ENCODE data around the gene B4GALT6.
A peak's percentile ranks its signal among the peaks of the same experiment; 100 is the strongest.
"Not testable (repeated sequence)": the region's sequence is repeated elsewhere in the genome, so short reads cannot be mapped to it uniquely, and the experiment has no call there.

B4GALT6 gene, protein sequence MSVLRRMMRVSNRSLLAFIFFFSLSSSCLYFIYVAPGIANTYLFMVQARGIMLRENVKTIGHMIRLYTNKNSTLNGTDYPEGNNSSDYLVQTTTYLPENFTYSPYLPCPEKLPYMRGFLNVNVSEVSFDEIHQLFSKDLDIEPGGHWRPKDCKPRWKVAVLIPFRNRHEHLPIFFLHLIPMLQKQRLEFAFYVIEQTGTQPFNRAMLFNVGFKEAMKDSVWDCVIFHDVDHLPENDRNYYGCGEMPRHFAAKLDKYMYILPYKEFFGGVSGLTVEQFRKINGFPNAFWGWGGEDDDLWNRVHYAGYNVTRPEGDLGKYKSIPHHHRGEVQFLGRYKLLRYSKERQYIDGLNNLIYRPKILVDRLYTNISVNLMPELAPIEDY
- total RNA-seq, result 0.08 to 0.61 (median 0.45) reads per million in 4 donors

DNA sequence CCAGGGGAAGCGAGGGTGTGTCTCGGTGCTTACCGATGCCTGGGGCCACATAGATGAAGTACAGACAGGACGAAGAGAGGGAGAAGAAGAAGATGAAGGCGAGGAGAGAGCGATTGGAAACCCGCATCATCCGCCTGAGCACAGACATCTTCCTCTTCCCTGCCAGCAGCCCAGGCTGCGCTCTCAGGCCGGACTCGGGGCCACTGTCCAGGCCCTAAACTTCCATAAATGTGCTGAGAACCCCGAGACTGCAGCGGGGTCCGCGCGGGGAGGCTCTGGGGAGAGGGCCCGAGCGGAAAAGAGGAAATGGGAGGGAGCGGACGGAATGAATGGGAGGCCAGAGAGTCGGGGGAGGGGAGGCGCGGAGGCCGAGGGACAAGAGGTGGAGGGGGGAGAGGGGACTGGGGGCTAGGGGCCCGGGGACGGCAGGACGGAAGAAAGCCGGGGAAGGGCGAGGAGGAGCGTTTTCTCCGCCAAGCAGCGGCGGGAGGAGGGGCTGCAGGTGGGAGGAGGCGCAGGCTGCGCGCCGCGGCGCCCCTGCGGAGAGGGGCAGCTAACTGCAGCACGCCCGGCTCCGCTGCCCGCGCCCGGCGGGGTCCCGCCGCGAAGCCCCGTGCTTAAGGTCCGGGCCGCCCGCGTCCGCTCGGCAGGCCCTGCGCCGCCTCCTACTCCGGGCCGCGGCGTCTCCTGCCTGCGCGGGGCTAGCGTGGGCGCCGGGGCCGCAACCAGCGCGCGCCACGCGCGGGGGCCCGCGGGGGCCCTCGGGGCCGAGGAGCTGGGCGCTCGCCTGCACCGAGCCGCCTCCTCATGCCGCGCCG lies at the start of gene B4GALT6:
B4GALT6 (minus strand) TSS at position 303 of the 818 bp plus-strand sequence; CDS start at position 148, 155 bp downstream.
- DNase-seq, result peak in 2 of 5 donors; percentile 6

DNA sequence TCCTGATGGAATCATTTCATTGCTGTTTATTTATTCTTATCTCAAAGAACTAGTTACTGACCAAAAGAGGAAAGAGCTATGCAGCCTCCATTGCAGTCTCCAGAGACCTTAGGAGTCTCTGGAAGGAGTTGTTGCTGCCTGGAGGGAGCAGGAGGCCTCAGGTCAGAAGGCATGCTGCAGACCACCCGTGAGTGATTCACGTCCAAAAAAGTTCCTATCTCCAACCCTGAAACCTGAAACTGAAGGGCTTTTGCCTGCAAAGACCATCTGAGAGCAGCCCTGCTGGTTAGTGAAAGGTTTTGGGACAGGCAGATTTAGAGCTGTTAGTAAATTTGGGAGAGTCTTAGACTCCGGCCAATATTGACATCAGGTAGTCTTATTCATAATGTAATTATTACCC lies 47.2 kb upstream of the B4GALT6 start:
- DNase-seq, result no peak

DNA sequence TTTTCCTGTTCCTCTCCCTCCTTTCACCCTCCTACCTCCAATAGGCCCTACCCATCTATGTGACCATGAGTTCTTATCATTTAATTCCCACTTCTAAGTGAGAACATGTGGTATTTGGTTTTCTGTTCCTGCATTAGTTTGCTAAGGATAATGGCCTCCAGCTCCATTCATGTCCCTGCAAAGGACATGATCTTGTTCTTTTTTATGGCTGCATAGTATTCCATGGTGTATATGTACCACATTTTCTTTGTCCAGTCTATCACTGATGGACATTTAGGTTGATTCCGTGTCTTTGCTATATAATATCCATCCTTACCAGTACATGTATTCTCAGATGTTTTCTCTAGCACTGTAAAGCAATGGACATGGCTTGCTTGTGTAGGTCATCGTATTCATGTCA lies 44.8 kb upstream of the B4GALT6 start:
- not testable (repeated sequence) for DNase-seq

DNA sequence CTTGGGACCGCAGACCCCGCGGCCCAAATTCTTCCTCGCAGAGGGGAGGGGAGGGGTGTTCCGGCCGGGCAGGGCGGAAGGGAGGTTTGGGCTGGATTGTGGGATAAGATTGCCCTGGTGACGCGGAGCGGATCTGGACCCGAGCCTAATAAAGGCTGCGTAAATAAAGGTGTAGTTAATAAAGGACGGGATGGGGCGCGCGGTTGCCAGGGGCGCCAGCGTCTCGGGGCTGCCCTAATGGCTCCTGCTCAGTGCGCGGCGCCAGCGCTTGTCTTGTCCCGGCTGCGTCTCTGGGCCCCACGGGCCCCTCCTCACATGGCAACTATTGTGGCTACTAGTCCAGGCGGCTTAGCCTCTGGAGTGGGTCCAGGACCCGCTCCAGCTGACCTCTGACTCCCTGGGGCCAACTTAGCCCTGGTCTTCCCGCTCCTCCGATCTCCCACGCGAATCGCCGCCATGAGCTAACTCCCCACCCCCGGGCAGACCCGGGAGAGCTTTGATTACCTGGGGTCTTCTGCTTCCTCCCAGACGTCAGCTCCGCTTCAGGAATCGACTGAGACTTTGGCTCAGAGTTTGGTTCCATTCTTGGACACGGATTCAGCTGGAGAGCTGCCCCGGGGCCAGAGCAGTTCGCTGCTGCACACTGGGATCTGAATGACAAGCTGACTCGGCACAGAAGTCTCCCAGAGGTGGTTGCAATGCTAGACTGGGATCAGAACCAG lies 39.8 kb upstream of the B4GALT6 start:
- DNase-seq, result no peak

DNA sequence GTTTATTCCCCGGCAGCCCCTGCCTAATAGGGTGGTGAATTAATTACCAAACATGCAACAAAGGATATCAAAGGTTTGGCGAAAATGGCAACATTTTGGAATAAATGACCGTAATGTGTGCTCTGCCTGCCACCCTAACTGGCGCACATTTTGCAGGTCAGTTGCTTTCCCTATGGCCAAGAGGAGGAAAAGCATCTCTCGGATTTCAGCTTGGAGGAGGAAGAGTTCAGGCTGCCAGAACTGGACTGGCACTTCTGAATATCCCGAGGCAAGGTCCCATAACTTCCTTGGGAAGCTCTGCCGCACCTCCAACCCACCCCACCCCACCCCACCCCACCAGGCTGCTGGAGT lies 39.2 kb upstream of the B4GALT6 start:
- DNase-seq, result no peak

DNA sequence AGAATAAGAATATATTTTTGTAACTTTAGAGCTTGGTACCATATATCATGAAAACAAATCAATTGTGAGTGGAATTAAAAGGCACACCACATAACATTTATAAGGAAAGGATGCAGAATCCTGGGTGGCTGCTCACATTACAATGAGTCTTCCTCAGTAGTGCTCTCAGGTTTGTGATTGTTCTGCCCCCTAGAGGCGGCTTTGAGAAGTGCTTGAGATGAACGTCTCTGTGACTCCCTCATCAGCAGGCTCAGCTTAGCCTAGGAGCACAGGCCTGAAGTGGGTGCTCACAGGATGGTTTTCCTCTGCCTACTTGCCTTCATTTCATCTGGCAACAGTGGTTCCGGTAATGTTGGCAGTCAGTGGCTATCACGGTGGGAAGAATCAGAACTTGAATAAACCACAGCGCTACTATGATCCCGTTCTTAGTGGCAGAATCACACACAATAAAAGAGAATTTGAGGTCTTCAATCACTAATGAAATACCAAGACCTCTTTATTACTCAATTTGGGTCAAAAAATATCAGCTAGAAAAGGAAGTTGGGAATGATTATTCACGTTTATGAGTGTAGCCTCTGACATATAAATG lies 38.1 kb upstream of the B4GALT6 start:
- DNase-seq, result peak; percentile 23 to 60 (median 36)

DNA sequence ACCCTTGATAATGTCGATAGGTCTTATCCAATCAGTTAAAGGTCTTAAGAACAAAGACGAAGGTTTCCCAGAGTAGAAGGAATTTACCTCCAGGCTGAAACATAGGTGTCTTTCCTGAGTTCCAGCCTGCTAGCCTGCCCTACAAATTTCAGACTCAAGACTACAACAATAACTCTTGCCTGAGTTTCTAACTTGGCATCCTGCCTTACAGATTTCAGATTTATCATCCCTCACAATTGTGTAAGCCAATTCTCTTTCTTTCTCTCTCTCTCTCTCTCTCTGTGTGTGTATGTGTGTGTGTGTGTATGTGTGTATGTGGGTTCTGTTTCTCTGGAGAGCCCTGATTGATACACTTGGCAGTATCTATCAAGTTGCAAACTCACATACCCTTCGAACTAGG lies 37.2 kb upstream of the B4GALT6 start:
- no peak for DNase-seq

DNA sequence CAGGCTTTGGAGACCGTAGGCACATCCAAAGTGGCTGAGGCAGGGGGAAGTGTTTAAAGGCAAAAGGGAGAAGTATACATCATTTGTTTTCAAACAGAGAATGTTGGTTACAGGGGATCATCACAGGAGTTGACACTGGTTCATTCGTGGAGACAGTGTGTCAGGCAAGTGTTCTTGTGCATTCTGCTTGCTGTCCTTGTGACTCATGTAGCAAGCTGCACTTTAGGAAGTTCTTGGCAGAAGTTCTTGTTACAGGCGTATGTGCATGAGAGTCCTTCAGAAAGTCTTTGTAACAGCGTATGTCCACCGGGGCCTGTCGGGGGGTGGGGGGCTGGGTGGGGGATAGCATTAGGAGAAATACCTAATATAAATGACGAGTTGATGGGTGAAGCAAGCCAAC lies 36.5 kb upstream of the B4GALT6 start:
- DNase-seq, result no peak

DNA sequence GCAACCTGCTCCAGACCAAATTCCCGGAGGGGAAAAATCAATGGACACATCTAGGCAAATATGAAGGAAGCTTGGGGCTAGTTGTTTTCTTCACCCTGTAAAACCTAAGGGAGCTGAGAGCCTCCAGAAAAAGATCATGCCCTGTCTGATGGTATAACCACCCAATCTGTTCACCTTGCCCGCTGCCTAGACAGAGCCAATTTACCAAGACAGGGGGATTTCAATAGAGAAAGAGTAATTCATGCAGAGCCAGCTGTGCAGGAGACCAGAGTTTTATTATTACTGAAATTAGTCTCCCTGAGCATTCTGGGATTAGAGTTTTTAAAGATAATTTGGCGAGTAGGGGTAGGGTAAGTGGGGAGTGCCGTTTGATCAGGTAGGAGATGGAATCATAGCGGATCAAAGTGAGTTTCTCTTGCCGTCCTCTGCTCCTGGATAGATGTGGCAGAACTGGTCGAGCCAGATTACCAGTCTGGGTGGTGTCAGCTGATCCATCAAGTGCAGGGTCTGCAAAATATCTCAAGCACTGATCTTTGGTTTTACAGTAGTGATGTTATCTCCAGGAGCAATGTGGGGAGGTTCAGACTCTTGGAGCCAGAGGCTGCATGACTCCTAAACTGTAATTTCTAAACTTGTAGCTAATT lies 35.1 kb upstream of the B4GALT6 start:
- no peak for DNase-seq

DNA sequence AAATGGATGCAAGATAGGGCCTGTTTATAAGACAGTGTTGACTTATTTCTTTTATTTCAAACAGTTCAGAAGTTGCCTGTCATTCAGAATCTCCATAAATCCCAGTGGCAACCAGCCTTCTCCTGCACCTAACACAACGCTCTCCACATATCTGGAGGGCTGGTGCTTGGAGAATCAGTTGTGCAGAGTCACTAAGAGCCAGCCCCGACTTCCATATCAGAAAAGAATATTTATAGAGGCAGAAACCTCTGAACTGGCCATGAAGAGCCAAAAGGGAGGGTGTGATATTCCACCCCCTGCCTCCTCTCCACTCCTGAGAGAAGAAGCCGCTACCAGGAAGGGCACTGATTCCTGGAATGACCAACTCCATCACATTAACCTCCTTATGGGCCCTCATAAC lies 34.0 kb upstream of the B4GALT6 start:
- DNase-seq, result no peak

DNA sequence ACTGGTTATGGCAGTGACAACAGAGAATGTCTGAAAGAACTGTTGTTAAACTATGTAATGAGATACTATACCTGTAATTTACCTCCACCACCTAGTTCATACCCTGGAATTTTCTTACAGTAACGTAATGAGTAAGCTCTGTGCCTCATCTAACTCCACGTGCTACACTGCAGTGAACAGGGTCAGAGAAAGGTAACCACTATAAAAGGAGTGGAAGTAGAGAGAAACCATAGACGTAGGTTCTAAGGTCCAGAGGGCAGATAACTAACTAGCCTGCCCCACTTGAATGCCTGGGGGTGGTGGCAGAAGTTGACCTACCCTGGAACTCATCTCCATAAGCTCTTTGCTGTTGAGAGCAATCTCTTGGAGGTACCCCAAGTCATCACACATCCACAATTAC lies 32.0 kb upstream of the B4GALT6 start:
- DNase-seq, result no peak

DNA sequence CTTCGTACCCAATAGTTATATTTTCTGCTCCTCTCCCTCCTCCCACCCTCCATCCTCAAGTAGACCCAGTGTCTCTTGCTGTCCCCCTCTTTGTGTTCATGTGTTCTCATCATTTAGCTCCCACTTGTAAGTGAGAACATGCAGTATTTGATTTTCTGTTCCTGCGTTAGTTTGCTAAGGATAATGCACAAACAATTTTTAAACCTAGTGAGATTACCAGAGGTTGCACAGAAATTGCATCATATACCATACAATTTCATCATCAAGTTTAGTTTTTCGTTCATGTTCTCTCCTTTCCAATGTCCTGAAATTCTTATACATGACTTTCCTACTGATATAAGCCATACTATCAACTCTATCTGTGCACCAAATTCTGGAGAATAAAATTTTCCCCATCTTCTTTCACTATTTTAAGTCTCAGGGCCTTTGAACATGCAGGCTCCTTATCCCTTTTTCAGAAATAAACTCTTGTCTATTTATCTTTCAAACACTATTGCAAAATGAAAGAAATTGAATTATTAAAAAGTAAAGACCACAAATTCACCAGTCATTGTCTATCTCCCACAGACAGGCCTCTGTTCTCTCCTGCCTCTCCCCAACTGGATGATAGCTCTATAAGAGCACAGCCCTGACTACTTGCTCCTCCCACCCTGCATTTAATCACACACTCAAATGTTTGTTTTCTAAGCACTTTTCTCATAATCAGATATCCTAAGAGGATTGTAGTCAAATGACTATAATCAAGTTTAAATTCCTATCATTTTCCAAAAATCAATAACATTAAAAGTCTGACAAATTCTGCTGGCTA lies 27.2 kb upstream of the B4GALT6 start:
- no peak for DNase-seq

DNA sequence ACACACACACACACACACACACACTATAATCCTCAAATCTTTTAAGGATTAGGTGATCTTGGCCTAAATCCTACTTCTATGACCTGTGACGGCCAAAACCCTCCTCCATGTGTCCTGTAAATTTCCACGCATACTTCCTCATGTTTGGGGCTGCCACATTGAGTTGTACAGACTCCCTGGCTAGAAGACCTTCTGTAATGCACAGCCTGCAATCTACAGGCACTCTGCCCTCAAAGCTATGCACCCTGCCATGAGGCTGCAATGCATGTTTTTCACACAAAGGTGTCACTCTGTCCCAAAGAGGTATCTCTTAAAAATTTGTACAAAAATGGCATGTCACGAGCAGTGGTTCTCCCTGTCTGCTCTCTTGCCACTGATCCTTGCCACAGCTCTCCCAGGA lies 26.4 kb upstream of the B4GALT6 start:
- DNase-seq, result no peak

DNA sequence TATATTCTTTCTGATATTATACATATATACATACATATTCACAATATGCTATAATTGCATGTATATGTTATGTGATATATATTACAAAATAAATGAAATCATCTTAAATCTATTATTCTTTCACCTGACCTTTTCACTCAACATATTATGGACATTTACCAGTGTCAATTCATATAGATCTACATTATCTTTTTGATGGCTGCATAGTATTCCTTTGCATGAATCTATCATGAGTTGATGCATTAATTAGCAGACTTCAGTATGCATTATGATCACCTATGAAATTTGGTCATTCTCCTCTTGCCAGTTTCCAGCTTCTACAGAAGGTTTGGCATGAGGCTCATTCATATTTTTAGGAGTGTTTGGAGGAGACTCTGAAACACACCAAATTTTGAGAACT lies 23.4 kb upstream of the B4GALT6 start:
- no peak for DNase-seq

DNA sequence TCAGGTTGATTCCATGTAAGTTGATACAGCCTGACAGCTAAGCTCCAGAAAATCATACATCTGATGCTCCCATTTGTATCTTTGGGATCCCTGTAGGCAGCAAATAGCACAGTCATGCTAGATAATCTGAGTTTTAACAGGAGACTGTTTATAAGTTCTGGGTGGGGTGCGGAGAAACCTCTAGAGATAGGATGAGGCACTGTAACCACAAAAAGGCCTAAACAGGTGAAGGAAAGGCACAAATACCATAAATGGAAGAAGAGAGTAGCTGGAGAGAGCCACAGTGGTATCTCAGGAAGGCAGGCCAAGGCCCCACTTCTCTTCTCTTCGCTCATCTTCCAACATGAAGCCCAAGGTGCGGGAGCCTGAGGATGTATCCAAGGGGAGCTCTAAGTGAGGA lies 18.1 kb upstream of the B4GALT6 start:
- no peak for DNase-seq

DNA sequence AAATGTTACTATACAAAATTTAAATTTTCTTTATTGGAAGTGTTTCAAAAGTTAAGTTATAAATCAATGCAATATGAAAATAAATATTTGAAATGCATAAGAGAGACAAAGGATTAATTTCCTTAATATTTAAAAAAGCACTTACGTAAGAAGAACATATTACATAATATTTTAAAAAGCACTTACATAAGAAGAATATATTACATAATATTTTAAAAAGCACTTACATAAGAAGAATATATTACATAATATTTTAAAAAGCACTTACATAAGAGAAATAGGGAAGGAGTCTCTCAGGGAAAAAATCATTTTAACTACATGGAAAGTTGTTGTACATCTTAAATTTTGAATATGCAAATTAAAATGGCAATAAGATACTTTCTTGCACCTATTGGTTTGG lies 17.4 kb upstream of the B4GALT6 start:
- no peak for DNase-seq

DNA sequence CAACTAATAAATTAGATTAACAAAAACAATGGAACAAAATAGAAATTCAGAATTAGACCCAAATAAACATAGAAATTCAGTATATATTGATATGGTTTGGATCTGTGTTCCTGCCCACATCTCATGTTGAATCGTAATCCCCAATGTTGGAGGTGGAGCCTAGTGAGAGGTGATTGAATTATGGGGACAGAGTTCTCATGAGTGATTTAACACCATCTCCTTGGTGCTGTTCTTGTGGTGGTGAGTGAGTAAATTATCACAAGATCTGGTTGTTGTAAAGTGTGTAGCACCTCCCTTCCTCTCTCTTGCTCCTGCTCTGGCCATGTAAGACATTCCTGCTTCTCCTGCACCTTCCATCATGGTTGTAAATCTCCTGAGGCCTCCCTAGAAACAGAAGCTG lies 16.6 kb upstream of the B4GALT6 start:
- DNase-seq, result no peak

DNA sequence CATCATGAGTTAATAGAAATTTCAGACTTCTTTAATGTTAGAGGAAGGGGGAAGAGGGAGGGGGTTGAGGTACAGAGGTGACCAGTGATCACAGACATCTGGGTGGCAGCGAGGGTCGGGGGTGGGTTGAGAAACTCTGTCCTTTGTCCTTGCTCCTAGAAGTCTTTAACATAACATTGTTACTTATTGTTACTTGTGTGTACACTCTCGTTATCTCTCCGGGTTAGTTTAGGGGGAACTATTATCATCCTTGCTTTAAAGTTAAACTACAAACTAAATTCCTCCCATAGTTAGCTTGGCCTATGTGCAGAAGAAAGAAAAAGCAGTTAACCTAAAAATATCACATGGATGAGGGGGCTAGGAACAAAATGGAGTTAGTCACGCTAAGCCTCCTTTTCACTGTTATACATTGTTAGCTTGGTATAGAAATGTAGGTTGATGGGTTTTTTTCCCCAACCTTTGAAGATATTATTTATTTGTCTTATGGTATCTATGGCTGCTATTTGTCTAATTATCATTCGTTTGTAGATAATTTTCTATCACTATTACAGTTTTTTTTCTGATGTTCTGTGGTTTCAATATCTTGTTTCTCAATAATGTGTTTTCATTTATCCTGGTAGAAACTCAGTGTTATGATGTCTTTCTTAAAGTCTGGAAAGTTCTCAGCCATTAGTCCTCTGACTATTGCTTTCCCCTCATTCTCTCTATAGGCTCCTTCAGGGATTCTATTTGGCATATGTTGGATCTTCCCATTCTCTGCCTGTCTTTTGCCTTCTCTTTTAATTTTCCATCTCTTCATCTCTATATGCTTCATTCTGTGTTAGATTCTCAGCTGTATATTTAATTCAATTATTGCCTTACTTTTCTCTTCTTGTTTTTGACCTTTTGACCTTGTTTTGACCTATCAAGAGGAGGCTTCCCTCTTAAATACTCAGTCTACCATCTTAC lies 13.2 kb upstream of the B4GALT6 start:
- no peak for DNase-seq

DNA sequence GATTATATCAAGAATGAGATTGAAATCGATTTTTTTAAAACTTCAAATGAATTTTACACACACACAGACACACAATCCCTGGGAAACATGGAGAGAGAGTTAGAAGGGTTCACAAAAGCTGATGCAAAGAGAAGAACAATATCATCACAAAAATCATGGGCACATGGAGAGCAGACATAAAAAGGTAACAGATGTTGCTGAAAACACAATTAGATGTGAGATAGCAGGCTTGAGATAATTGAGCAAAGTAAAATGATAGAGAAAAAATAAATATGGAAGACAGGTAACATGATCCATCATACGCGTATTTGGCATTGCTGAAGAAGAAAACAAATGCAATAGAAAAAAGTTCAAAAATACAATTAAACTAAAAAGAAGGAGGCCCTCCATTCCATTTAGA lies 11.6 kb upstream of the B4GALT6 start:
- DNase-seq, result no peak

DNA sequence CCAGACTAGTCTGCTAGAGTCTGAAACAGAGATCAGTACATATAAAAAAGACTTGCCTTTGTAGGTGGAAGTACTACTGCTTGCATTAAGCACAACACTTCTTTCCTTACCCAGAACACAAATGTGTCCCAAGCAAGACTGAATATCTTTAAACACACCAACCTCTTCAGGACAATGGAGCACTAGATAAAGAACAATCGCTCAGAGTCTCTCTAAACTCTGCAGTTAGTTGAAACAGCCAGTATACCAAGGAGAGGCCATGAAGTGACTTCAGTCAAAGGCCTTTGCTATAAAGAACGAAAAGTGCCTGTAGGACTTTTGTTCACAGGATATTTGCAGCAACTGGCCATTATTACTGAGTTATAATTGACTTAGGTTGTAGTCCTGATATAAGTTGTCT lies 9.9 kb upstream of the B4GALT6 start:
- DNase-seq, result no peak

DNA sequence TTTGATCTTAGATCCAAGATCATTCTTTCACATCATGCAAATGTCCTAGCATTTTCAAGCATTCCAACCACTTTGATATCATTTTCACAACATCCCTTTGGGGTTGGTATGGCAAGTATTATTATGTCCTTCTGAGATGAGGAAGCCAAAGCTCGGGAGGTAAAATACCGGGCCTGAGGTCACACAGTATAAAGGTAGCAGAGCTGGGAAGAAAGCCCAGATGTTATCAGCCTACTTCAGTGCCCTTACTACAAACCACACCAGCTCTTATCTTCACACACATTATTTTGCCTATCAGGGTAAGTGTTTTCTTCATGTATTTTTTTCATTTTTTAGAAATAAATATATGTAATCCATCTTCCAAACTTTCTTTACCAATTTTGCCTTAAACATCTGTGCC lies 4.2 kb upstream of the B4GALT6 start:
- DNase-seq, result no peak
